Endometrial microvascular endothelial cells (primary cell): ENCODE results near the gene ALMS1. TPM values are rescaled to one million over a fixed set of nuclear protein-coding genes. Genes with fewer than 3 reads are reported as not detected.
"Not testable (repeated sequence)": the region's sequence is repeated elsewhere in the genome, so short reads cannot be mapped to it uniquely, and the experiment has no call there.

Experiments
- in situ Hi-C: cut with HindIII; loops from 2 replicates; pipeline ENCODE4 v1.10.0; 2017; ENCODE audit warnings: low sequenced_read_pairs, low pct_unique_long_range_greater_than_20kb; ENCODE audit errors: inconsistent ontology term
- total RNA-seq: library from RNA; depleted of rRNA; stranded (reverse); fragments of >200 nt; gene quantifications from one replicate; pipeline ENCODE4 v1.2.3, GENCODE V29; 2015; ENCODE audit errors: inconsistent ontology term

ALMS1 gene
- total RNA-seq, 1 donor from 2014 or later = 9.8 TPM

DNA sequence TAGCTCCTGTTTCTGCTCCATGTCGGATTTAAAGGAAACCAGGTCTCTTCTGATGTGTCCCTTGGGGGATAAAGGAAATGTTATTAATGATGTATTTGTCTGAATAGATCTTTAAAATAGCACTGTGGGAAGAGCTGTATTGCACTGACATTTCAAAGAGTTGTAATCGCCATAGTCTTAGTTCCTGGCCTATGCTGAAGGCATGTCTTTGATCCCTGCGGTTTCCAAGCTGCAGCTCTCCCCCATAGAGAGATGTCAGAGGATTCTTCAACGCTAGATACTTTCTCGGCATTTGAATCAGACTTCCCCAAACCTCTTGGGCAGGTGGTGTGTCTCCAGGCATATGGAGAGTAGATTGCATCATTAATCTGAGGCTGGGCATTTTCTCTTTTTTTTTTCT, 216.1 kb downstream of the ALMS1 start:
- in situ Hi-C loops = no loop called here

- in situ Hi-C loops = not testable (repeated sequence)
Measured at GRCh38 chr2:73603099-73603588, 217.5 kb downstream of the ALMS1 start.

DNA sequence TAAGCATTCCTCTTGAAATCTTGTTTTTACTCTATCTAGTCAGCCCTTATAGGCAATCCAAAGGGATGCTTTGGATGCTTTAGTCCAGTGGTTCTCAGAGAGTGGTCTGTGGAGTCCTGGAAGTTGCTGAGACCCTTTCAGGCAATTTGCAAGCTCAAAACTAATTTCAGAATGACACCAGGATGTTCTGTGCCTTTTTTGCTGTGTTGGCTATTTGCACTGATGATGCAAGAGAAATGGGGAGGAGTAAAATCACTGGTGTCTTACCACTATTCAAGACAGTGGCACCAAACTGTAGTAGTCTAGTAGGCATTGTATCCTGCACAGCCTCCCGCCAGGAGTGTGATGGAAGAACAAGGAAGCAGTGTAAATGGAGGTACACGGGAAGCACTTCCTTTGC, 219.0 kb downstream of the ALMS1 start:
- in situ Hi-C loops = not testable (repeated sequence)

DNA sequence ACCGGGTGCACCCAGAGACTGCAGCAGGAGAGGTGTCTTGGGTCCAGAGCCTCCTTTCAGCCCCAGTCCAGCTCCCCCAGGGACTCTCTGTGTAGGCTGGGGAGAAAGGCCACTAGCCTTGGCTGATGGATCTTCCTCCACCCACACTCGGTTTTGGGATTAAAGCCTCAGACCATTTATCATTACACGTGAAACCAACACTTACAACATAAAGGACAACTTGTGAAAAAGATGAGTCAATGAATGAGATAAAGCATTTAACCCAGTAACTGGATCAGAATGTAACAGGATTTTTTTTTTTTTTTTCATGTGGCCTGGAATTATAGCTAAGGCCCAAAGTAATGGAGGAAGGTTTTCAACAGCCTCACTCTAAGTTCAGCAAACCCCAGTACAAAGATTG, 224.5 kb downstream of the ALMS1 start:
- in situ Hi-C loops = no loop called here

DNA sequence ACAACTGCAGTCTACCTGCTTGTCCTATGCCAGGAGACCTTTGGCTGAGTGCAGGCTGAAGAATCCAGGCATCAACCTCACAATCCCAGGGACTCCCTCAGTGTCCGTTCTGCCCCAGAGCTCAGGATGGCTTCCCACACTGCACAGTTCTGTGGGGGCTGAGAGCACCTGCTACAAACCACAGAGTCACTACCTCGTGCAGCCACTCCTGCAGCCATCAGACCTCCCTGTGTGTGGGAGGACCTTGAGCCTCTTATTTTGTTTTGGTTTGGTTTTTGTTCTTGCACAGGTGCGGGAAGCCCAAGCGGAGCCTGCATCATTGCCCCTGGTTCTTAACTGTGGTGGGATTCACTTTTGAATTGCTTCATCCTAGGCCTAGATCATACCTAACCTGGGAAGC, 225.6 kb downstream of the ALMS1 start:
- in situ Hi-C loops = no loop called here

DNA sequence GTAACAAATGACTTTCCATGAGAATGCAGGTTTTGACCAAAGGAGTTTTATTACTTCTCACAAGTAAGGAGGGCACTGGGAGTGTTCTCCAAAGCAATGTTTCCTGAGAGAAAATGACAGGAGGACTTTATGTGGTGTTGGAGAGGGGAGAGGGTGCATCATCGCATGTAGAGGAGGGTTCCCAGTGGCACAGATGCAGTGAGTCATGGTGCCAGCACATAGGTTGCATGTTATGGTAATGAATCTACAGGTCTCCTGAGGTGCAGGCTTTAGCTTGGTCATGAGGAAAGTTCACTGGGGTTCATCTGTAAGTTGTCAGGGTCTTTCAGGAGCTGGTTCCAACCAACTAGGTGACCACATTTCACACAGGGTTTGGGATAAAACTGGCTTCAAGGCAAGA, 226.2 kb downstream of the ALMS1 start:
- in situ Hi-C loops = no loop called here

GRCh38 chr2:73614105-73614504, 228.5 kb downstream of the ALMS1 start:
- in situ Hi-C loops = no loop called here

DNA sequence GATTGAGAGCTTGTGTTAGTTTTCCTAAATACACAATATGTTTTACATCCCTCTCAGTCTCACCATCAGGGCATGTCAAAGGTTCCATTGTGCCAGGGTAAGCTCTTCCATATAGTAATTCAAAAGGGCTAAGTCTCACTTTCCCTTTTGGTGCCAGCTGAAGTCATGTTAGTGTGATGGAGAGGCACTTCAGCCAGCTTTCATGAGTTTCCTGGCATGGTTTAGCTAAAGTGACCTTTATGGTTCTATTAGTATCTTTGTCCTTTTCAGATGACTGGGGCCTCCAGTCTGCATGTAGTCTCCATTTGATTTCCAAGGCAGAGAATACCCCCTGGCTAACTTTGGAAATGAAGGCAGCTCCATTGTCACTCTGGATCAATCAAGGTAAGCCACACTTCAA, 229.4 kb downstream of the ALMS1 start:
- in situ Hi-C loops = no loop called here

- in situ Hi-C loops = not testable (repeated sequence)
Measured at GRCh38 chr2:73619925-73620324, 234.3 kb downstream of the ALMS1 start.

- in situ Hi-C loops = not testable (repeated sequence)
Measured at GRCh38 chr2:73624036-73624435, 238.4 kb downstream of the ALMS1 start.

DNA sequence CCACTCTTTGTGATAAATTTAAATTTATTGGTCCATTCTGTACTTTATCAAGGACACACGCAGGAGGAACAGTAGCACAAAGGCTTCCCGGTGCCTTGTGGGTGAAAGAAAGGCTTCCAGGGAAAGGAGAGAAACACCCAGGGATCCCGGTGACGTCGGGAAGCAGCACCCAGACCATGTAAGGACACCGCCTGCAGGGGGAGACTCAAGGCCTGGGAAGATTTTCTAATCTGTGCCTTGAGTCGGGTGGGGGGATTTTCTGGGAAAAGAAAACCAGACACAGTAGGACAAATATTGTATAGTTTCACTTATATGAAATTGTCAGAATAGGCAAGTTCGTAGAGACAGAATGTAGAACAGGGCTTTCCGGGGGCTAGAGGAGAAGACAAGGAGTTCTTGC, 239.0 kb downstream of the ALMS1 start:
- in situ Hi-C loops = not testable (repeated sequence)

- in situ Hi-C loops = not testable (repeated sequence)
Measured at GRCh38 chr2:73626237-73626636, 240.6 kb downstream of the ALMS1 start.

- in situ Hi-C loops = not testable (repeated sequence)
Measured at GRCh38 chr2:73628493-73628892, 242.9 kb downstream of the ALMS1 start.

DNA sequence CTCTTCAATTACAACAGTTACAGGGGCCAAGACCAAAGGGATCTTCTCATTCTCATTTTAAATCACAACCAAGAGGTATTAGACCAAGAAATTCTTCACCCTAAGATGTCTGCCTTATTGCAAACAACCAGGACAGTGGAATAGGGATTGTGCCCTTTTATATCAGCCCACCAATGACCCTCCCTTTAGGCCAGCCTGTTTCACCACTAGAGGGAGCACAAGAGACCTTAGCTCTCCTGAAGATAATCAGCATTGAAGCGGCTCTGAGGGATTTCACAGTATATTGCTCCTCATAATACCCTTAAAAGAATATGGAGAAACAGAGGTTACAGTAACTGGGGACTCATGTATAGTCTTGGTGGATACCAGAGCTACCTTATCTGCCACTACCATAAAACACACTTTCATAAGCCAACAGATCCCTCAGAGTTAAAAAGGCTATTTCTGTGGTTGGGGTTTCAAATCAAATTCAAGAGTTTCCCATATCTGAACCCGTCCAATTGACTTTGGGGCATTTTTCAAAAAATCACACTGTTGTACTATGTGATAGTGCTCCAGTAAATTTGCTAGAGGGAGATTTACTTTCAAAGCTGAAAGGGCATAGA, 245.1 kb downstream of the ALMS1 start:
- in situ Hi-C loops = not testable (repeated sequence)

- in situ Hi-C loops = not testable (repeated sequence)
Measured at GRCh38 chr2:73636977-73637376, 251.3 kb downstream of the ALMS1 start.

DNA sequence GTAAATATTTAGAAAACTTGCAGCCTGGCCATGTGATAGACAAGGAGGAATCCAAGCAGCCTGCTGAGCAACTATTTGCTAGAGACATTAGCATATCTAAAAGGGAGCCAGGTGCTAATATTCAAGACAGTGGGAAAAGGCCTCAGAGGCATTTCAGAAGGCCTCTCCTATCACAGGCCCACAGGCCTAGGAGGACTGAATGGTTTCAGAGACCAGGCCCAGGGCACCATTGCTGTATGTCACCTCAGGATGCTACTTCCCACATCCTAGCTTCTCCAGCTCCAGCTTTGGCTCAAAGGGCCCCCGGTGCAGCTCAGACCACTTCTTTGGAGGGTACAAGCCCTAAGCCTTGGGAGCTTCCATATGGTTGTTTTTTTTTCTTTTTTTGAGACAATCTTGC, 252.8 kb downstream of the ALMS1 start:
- in situ Hi-C loops = no loop called here

- in situ Hi-C loops = no loop called here
Measured at GRCh38 chr2:73640511-73640911, 254.9 kb downstream of the ALMS1 start.

GRCh38 chr2:73640946-73641766, 255.5 kb downstream of the ALMS1 start:
- in situ Hi-C loops = no loop called here

GRCh38 chr2:73641767-73642062, 256.1 kb downstream of the ALMS1 start:
- in situ Hi-C loops = no loop called here

GRCh38 chr2:73642338-73643018, 256.8 kb downstream of the ALMS1 start, which contains the start of gene NAT8:
Gene NAT8, minus strand, starts transcription at chr2:73642422. Its CDS starts 794 bp downstream, at chr2:73641628.
- in situ Hi-C loops = no loop called here
